HEK293 (cell line): ENCODE measurements around the gene OR13J1.

Experiments used
- CTCF ChIA-PET: fragments of 350-600 bp; formaldehyde crosslinking; extraction: SDS; loops from one replicate; lab custom pipeline; 2021; ENCODE audit warnings: antibody characterized with exemption; lab: Yijun Ruan, JAX
- POLR2A ChIA-PET: fragments of 300-600 bp; formaldehyde crosslinking; extraction: SDS; loops from one replicate; lab custom pipeline; 2020; ENCODE audit warnings: antibody characterized with exemption, inconsistent platforms; lab: Yijun Ruan, JAX
- H3K27ac ChIP-seq: fragments of 200-500 bp; sonication (Bioruptor generic); 2 replicates; pipeline ENCODE4 v1.5.1; 2014; ENCODE audit warnings: low read depth, low read length, control low read depth, inconsistent platforms; ENCODE audit errors: extremely low read depth
- H3K36me3 ChIP-seq, 2 experiments: fragments of 200-500 bp in 1 of 2; sonication (Bioruptor generic) in 1 of 2; 1 replicate in 1 of 2; 2 replicates in 1 of 2; pipeline ENCODE4 v1.5.1; 2014 to 2017; ENCODE audit warnings: inconsistent platforms in 2 of 2, low read length in 2 of 2; ENCODE audit not compliant: control insufficient read depth in 2 of 2, insufficient read depth in 1 of 2
- H3K4me1 ChIP-seq: fragments of 200-500 bp; sonication (Bioruptor generic); 2 replicates; pipeline ENCODE4 v1.5.1; 2014; ENCODE audit warnings: mild to moderate bottlenecking, low read length, inconsistent platforms; ENCODE audit not compliant: control insufficient read depth, insufficient read depth
- H3K4me3 ChIP-seq: 2 replicates; pipeline ENCODE4 v1.5.1; 2011; ENCODE audit warnings: low read depth, mild to moderate bottlenecking, control low read depth, low read length, moderate library complexity
- H3K9me3 ChIP-seq: fragments of 200-500 bp; sonication (Bioruptor generic); 2 replicates; pipeline ENCODE4 v1.5.1; 2014; ENCODE audit warnings: low read depth, low read length, inconsistent platforms; ENCODE audit not compliant: control insufficient read depth, insufficient read depth
- GLI2 ChIP-seq: fragments of 450-650 bp; formaldehyde crosslinking; IDR thresholded peaks from 2 replicates; pipeline ENCODE4; 2017; ENCODE audit warnings: missing biosample characterization, missing genetic modification characterization, low read depth, borderline replicate concordance
- HOXA7 ChIP-seq: sonication (generic); formaldehyde crosslinking; IDR thresholded peaks from 2 replicates; pipeline ENCODE4 v1.8.1; 2022; ENCODE audit warnings: missing genetic modification reagents, borderline replicate concordance
- KLF8 ChIP-seq: fragments of 450-650 bp; formaldehyde crosslinking; IDR thresholded peaks from 2 replicates; pipeline ENCODE4 v1.5.1; 2016; ENCODE audit warnings: missing biosample characterization, missing genetic modification characterization
- TRIM28 ChIP-seq: IDR thresholded peaks from 2 replicates; pipeline ENCODE4 v1.6.1; 2011; ENCODE audit warnings: low read length, control low read depth, borderline replicate concordance
- ZBTB20 ChIP-seq: fragments of 450-650 bp; formaldehyde crosslinking; IDR thresholded peaks from 2 replicates; pipeline ENCODE4 v1.5.1; 2016; ENCODE audit warnings: missing biosample characterization, missing genetic modification characterization
- ZIC2 ChIP-seq: fragments of 450-650 bp; formaldehyde crosslinking; IDR thresholded peaks from 2 replicates; pipeline ENCODE4 v1.5.1; 2016; ENCODE audit warnings: missing biosample characterization, missing genetic modification characterization
- ZNF140 ChIP-seq: fragments of 450-650 bp; formaldehyde crosslinking; IDR thresholded peaks from 2 replicates; pipeline ENCODE4 v1.5.1; 2016; ENCODE audit warnings: missing biosample characterization, missing genetic modification characterization
- ZNF221 ChIP-seq: fragments of 450-650 bp; formaldehyde crosslinking; IDR thresholded peaks from 2 replicates; pipeline ENCODE4 v1.5.1; 2017; ENCODE audit warnings: missing biosample characterization, missing genetic modification characterization, borderline replicate concordance
- ZNF394 ChIP-seq: fragments of 450-650 bp; formaldehyde crosslinking; IDR thresholded peaks from 2 replicates; pipeline ENCODE4 v1.5.1; 2016; ENCODE audit warnings: missing biosample characterization, missing genetic modification characterization, mild to moderate bottlenecking, moderate library complexity, borderline replicate concordance
- ZNF404 ChIP-seq: fragments of 450-650 bp; formaldehyde crosslinking; IDR thresholded peaks from 2 replicates; pipeline ENCODE4 v1.5.1; 2017; ENCODE audit warnings: missing biosample characterization, missing genetic modification characterization
- ZNF529 ChIP-seq: fragments of 450-650 bp; formaldehyde crosslinking; IDR thresholded peaks from 2 replicates; pipeline ENCODE4 v1.5.1; 2017; ENCODE audit warnings: missing genetic modification characterization, missing biosample characterization; ENCODE audit not compliant: insufficient replicate concordance
- ZNF626 ChIP-seq: fragments of 450-650 bp; sonication (Bioruptor Pico); formaldehyde crosslinking; IDR thresholded peaks from 2 replicates; pipeline ENCODE4 v1.5.1; 2018; ENCODE audit warnings: missing biosample characterization, missing genetic modification characterization, inconsistent platforms
- ZNF76 ChIP-seq: fragments of 450-650 bp; formaldehyde crosslinking; IDR thresholded peaks from 2 replicates; pipeline ENCODE4; 2016; ENCODE audit warnings: low read depth, missing biosample characterization, missing genetic modification characterization, borderline replicate concordance
- ZNF777 ChIP-seq: fragments of 450-650 bp; formaldehyde crosslinking; IDR thresholded peaks from 2 replicates; pipeline ENCODE4 v1.5.1; 2017; ENCODE audit warnings: missing biosample characterization, missing genetic modification characterization, borderline replicate concordance
- TF ChIP-seq, protein P1 (sequence below): fragments of 450-650 bp; formaldehyde crosslinking; IDR thresholded peaks from 2 replicates; pipeline ENCODE4 v1.5.1; 2016; ENCODE audit warnings: missing biosample characterization, missing genetic modification characterization, low read depth
- TF ChIP-seq, protein P2 (sequence below): fragments of 450-650 bp; formaldehyde crosslinking; IDR thresholded peaks from 2 replicates; pipeline ENCODE4 v1.5.1; 2016; ENCODE audit warnings: missing biosample characterization, missing genetic modification characterization
- TF ChIP-seq, protein P3 (sequence below): fragments of 450-650 bp; formaldehyde crosslinking; IDR thresholded peaks from 2 replicates; pipeline ENCODE4 v1.5.1; 2016; ENCODE audit warnings: missing biosample characterization, missing genetic modification characterization
- TF ChIP-seq, protein P4 (sequence below): fragments of 450-650 bp; formaldehyde crosslinking; IDR thresholded peaks from 2 replicates; pipeline ENCODE4 v1.5.1; 2016; ENCODE audit warnings: missing biosample characterization, missing genetic modification characterization

OR13J1 gene

GRCh38 chr9:35909687-35910612 is 39.7 kb upstream of the OR13J1 start (continued):
- TF ChIP-seq ZNF404 (tag by site-specific recombination) = no peak

DNA sequence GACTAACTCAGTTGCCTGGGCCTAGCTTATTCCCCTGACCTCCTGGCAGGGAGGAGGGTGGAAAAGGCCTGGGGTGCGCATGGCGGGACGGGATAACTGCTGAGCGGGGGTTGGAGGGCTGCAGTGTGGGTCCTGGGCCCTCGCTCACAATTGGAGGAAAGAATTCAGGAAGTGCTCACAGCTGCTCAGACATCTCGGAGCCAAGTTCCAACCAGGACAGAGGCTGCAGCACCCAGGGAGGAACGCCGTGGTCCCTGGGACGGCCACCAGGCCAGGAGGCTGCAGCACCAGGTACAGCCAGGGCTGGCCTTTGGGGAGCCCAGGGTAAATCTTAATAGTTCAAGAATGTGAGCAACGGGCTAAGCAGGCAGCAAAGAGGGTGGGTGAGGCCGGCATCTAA is 39.1 kb upstream of the OR13J1 start, which contains the start of gene SPAAR:
TSS of gene SPAAR (plus strand) at position 217 of the 400 bp plus-strand sequence. CDS start 974 bp downstream, outside the sequence.
- TF ChIP-seq KLF8 (tag by site-specific recombination) (no peak), ZNF140 (no peak), ZNF777 (no peak), ZIC2 (tag by site-specific recombination) (no peak), ZNF76 (no peak), ZNF394 (tag by site-specific recombination) (no peak), GLI2 (no peak)
- TF ChIP-seq, protein P1, sequence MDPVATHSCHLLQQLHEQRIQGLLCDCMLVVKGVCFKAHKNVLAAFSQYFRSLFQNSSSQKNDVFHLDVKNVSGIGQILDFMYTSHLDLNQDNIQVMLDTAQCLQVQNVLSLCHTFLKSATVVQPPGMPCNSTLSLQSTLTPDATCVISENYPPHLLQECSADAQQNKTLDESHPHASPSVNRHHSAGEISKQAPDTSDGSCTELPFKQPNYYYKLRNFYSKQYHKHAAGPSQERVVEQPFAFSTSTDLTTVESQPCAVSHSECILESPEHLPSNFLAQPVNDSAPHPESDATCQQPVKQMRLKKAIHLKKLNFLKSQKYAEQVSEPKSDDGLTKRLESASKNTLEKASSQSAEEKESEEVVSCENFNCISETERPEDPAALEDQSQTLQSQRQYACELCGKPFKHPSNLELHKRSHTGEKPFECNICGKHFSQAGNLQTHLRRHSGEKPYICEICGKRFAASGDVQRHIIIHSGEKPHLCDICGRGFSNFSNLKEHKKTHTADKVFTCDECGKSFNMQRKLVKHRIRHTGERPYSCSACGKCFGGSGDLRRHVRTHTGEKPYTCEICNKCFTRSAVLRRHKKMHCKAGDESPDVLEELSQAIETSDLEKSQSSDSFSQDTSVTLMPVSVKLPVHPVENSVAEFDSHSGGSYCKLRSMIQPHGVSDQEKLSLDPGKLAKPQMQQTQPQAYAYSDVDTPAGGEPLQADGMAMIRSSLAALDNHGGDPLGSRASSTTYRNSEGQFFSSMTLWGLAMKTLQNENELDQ = no peak
- TF ChIP-seq, protein P2, sequence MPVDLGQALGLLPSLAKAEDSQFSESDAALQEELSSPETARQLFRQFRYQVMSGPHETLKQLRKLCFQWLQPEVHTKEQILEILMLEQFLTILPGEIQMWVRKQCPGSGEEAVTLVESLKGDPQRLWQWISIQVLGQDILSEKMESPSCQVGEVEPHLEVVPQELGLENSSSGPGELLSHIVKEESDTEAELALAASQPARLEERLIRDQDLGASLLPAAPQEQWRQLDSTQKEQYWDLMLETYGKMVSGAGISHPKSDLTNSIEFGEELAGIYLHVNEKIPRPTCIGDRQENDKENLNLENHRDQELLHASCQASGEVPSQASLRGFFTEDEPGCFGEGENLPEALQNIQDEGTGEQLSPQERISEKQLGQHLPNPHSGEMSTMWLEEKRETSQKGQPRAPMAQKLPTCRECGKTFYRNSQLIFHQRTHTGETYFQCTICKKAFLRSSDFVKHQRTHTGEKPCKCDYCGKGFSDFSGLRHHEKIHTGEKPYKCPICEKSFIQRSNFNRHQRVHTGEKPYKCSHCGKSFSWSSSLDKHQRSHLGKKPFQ (tag by site-specific recombination) = no peak
- TF ChIP-seq, all 188 proteins: peak for 0
- H3K27ac ChIP-seq = peak within 1 kb of the TSS; percentile 34; the same call in 1 of the 2 replicates
- POLR2A ChIA-PET = interaction anchor here (0.6 kb wide), 1 partner anchor 106 kb away, joined by 4 read pairs; no protein-coding TSS in a partner anchor
- no peaks in the 10 kb centered on the region for H3K36me3 ChIP-seq
- CTCF ChIA-PET = interaction anchor here (0.7 to 3.6 kb wide), 10 partner anchors 8 to 174 kb away, joined by 3 to 45 read pairs (median 4); no protein-coding TSS in a partner anchor
- no peak within 1 kb of the TSS for H3K4me3 ChIP-seq
- no peaks in the 10 kb centered on the region for H3K9me3 ChIP-seq
- H3K4me1 ChIP-seq = peaks cover 10% of the 10 kb centered on the region

DNA sequence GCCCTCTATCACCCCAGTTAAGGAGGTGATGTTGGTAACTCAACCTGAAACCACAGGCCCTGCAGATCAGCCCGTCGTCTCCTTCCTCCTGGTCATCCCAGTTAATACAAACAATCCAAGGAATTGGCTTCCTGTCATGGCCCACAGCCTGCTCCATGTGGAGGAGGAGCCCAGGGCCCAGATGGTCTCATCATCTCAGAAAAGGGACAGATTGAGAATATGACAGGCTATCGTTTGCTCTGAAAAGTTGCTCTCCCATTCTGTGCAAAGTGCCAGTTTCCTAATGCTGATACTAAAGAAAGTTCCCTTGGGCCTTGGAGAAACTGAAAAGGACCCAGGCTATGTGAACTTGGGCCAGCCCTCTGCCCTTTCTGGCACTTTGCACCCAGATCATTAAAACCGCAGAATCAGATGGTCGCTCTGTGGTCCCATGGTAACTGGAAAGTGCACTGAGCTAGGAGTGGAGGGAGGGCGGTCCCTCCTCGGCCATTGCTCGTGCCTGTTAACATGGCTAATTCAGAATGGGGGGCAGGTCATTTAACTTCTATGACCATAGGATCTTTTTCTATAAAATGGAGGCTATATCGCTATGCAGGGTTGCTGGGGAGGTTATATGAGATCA is 38.4 kb upstream of the OR13J1 start:
- H3K27ac ChIP-seq = peak overlapping the region; percentile 34; the same call in 1 of the 2 replicates
- peaks cover 10% of the 10 kb centered on the region for H3K4me1 ChIP-seq
- no peaks in the 10 kb centered on the region for H3K36me3 ChIP-seq
- H3K4me3 ChIP-seq = no peak overlapping the region
- ChIA-PET CTCF (interaction anchor here (0.7 to 1.5 kb wide), 7 partner anchors 13 to 174 kb away, joined by 3 to 6 read pairs (median 3); no protein-coding TSS in a partner anchor), POLR2A (interaction anchor here (0.6 kb wide), 1 partner anchor 105 kb away, joined by 4 read pairs; no protein-coding TSS in a partner anchor)
- TF ChIP-seq ZNF626 (tag by site-specific recombination) (no peak), ZBTB20 (tag by site-specific recombination) (no peak), TRIM28 (no peak), ZNF529 (tag by site-specific recombination) (no peak), ZNF221 (no peak), HOXA7 (CRISPR knock-in tag) (no peak)
- TF ChIP-seq, protein P3, sequence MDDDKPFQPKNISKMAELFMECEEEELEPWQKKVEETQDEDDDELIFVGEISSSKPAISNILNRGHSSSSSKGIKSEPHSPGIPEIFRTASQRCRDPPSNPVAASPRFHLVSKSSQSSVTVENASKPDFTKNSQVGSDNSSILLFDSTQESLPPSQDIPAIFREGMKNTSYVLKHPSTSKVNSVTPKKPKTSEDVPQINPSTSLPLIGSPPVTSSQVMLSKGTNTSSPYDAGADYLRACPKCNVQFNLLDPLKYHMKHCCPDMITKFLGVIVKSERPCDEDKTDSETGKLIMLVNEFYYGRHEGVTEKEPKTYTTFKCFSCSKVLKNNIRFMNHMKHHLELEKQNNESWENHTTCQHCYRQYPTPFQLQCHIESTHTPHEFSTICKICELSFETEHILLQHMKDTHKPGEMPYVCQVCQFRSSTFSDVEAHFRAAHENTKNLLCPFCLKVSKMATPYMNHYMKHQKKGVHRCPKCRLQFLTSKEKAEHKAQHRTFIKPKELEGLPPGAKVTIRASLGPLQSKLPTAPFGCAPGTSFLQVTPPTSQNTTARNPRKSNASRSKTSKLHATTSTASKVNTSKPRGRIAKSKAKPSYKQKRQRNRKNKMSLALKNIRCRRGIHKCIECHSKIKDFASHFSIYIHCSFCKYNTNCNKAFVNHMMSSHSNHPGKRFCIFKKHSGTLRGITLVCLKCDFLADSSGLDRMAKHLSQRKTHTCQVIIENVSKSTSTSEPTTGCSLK (tag by site-specific recombination) = no peak
- TF ChIP-seq, protein P4, sequence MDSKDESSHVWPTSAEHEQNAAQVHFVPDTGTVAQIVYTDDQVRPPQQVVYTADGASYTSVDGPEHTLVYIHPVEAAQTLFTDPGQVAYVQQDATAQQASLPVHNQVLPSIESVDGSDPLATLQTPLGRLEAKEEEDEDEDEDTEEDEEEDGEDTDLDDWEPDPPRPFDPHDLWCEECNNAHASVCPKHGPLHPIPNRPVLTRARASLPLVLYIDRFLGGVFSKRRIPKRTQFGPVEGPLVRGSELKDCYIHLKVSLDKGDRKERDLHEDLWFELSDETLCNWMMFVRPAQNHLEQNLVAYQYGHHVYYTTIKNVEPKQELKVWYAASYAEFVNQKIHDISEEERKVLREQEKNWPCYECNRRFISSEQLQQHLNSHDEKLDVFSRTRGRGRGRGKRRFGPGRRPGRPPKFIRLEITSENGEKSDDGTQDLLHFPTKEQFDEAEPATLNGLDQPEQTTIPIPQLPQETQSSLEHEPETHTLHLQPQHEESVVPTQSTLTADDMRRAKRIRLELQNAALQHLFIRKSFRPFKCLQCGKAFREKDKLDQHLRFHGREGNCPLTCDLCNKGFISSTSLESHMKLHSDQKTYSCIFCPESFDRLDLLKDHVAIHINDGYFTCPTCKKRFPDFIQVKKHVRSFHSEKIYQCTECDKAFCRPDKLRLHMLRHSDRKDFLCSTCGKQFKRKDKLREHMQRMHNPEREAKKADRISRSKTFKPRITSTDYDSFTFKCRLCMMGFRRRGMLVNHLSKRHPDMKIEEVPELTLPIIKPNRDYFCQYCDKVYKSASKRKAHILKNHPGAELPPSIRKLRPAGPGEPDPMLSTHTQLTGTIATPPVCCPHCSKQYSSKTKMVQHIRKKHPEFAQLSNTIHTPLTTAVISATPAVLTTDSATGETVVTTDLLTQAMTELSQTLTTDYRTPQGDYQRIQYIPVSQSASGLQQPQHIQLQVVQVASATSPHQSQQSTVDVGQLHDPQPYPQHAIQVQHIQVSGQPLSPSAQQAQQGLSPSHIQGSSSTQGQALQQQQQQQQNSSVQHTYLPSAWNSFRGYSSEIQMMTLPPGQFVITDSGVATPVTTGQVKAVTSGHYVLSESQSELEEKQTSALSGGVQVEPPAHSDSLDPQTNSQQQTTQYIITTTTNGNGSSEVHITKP (tag by site-specific recombination) = 0 out of 2 replicates have a peak, but pooled peaks have one; percentile 10
- no peaks in the 10 kb centered on the region for H3K9me3 ChIP-seq
